ENCODE measurements around the gene RHPN2. TPM values are rescaled to one million over a fixed set of nuclear protein-coding genes. Genes with fewer than 3 reads are reported as not detected.
"Not testable (repeated sequence)": the region's sequence is repeated elsewhere in the genome, so short reads cannot be mapped to it uniquely, and the experiment has no call there.

RHPN2 gene
- total RNA-seq, 1 donor from 2014 or later: 4.5 TPM

DNA sequence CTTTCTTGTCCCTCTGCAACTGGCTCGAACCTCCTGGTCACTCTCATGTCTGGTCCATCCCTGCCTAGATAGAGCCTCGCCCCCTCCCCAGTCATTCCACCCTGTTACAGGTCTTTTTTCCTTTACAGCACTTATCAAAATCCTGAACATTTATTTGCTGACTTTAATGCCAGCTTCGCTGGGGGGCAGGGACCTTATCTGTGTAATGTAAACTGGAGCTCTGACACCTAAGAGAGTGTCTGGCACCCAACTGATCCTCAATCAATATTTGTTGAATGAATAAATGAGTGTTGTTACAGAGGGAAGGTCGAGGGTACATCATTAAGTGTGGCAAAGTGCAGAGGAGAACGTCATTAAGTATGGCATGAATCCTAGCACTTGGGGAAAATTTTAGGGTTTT lies 76.0 kb downstream of the RHPN2 start:
- Mint-ChIP-seq H3K4me3 (ENCODE audit: unreplicated experiment) (no peak overlapping the region), H3K9me3 (ENCODE audit: unreplicated experiment) (no peaks in the 10 kb centered on the region), H3K27ac (ENCODE audit: unreplicated experiment) (no peak overlapping the region), H3K4me1 (ENCODE audit: unreplicated experiment) (no peaks in the 10 kb centered on the region), H3K27me3 (ENCODE audit: unreplicated experiment) (no peaks in the 10 kb centered on the region), H3K36me3 (ENCODE audit: low read depth, unreplicated experiment) (no peaks in the 10 kb centered on the region)
- DNase-seq (ENCODE audit: low spot score): no peak
- TF ChIP-seq, protein P1, sequence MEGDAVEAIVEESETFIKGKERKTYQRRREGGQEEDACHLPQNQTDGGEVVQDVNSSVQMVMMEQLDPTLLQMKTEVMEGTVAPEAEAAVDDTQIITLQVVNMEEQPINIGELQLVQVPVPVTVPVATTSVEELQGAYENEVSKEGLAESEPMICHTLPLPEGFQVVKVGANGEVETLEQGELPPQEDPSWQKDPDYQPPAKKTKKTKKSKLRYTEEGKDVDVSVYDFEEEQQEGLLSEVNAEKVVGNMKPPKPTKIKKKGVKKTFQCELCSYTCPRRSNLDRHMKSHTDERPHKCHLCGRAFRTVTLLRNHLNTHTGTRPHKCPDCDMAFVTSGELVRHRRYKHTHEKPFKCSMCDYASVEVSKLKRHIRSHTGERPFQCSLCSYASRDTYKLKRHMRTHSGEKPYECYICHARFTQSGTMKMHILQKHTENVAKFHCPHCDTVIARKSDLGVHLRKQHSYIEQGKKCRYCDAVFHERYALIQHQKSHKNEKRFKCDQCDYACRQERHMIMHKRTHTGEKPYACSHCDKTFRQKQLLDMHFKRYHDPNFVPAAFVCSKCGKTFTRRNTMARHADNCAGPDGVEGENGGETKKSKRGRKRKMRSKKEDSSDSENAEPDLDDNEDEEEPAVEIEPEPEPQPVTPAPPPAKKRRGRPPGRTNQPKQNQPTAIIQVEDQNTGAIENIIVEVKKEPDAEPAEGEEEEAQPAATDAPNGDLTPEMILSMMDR (IDR thresholded peaks at IDR 0.05; ENCODE audit: unreplicated experiment): no peak

DNA sequence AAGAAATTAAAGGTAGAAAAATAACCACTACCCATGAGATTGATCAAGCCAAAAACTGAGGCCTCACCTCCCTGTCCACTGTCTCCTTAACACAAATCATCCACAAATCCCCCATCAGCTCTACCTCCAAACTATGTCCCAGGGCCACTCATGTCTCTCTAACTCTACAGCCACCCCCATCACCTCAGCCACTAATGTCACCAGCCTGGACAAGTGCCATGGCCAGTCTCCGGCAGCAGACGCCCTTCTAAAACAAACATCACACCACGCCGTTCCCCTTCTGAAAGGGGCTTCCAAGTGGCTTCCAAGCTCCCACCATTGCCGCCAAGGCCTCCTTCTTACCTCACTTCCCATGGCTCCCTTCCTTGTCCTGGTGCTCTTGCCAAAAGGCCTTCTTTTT lies 76.4 kb downstream of the RHPN2 start:
- H3K27ac Mint-ChIP-seq (ENCODE audit: unreplicated experiment); H3K4me3 Mint-ChIP-seq (ENCODE audit: unreplicated experiment); H3K27me3 Mint-ChIP-seq (ENCODE audit: unreplicated experiment); H3K4me1 Mint-ChIP-seq (ENCODE audit: unreplicated experiment); DNase-seq (ENCODE audit: low spot score); H3K9me3 Mint-ChIP-seq (ENCODE audit: unreplicated experiment); H3K36me3 Mint-ChIP-seq (ENCODE audit: low read depth, unreplicated experiment): not testable (repeated sequence)

DNA sequence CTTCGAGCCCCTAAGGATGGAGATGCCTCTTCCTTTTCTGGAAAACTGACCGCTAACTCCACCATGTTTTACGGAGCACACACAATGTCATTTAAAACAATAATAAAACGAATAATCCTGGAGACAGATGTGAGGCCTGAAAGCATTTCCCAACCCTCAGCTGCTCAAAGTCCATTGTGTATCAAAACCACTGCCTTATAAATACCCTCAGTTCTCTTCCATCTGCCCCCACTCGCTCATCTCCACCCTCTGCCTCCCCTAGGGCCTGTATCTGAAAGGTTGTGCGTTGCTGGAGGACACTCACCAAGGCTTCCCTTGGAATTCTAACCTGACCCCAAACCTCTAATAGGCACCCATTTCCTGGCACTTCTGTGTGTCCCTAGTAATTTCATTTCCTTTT lies 82.2 kb downstream of the RHPN2 start:
- H3K4me1 Mint-ChIP-seq (ENCODE audit: unreplicated experiment); H3K27me3 Mint-ChIP-seq (ENCODE audit: unreplicated experiment); H3K9me3 Mint-ChIP-seq (ENCODE audit: unreplicated experiment); H3K4me3 Mint-ChIP-seq (ENCODE audit: unreplicated experiment); DNase-seq (ENCODE audit: low spot score); H3K27ac Mint-ChIP-seq (ENCODE audit: unreplicated experiment); H3K36me3 Mint-ChIP-seq (ENCODE audit: low read depth, unreplicated experiment): not testable (repeated sequence)

DNA sequence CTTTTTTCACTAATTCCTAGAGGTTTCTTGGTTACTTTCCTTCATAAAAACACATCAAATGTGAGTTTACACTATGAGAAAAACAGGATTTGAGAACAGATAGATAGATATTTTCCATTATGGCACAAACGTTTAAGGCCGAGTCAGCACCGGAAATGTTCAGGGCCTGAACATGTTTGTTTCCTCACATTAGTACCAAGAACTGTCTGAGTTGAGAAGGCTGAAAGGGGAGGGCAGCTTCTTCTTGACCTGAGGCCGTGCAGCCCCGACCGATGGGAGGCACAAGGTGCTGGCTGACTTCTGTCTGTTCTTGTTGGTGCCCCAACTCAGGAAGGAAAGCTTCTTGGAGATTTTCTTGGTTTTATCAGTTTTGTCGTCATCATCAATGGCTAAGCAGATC lies 84.9 kb downstream of the RHPN2 start:
- H3K36me3 Mint-ChIP-seq (ENCODE audit: low read depth, unreplicated experiment); H3K27me3 Mint-ChIP-seq (ENCODE audit: unreplicated experiment); H3K4me1 Mint-ChIP-seq (ENCODE audit: unreplicated experiment); H3K27ac Mint-ChIP-seq (ENCODE audit: unreplicated experiment); DNase-seq (ENCODE audit: low spot score); H3K4me3 Mint-ChIP-seq (ENCODE audit: unreplicated experiment); H3K9me3 Mint-ChIP-seq (ENCODE audit: unreplicated experiment): not testable (repeated sequence)

DNA sequence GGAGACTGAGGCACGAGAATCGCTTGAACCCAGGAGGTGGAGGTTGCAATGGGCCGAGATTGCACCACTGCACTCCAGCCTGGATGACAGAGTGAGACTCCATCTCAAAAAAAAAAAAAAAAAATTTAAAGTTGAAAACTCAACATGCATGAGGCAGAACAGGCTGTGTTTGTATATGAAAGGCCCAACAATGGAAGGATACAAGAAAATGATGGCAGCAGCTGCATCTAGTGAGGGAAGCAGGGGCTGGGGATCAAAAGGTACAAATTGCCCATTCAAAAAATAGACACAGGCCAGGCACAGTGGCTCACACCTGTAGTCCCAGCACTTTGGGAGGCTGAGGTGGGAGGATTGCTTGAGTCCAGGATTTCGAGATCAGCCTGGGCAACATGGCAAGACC lies 86.9 kb downstream of the RHPN2 start:
- H3K27ac Mint-ChIP-seq (ENCODE audit: unreplicated experiment); H3K9me3 Mint-ChIP-seq (ENCODE audit: unreplicated experiment); DNase-seq (ENCODE audit: low spot score); H3K4me3 Mint-ChIP-seq (ENCODE audit: unreplicated experiment); H3K4me1 Mint-ChIP-seq (ENCODE audit: unreplicated experiment); H3K36me3 Mint-ChIP-seq (ENCODE audit: low read depth, unreplicated experiment); H3K27me3 Mint-ChIP-seq (ENCODE audit: unreplicated experiment): not testable (repeated sequence)

DNA sequence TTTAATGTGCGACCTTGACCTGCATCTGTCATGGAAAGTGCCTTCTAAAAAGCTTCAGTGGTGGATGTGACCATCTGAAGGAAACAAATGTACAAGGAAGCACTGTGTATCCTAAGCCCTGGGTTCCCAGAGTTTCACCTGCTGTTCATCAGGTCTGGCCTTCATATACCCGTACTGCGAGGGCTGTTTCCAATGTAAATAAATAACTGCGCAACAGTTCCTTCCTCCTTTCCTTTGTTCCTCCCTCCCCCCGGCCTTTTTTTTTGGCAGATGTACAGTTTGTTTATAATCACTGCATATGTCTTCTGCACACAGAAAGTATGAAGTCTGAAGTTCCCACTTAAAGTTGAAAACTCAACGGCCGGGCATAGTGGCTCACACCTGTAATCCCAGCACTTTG lies 87.4 kb downstream of the RHPN2 start:
- Mint-ChIP-seq H3K36me3 (ENCODE audit: low read depth, unreplicated experiment) (peaks cover 5% of the 10 kb centered on the region), H3K4me1 (ENCODE audit: unreplicated experiment) (peaks cover 2% of the 10 kb centered on the region), H3K4me3 (ENCODE audit: unreplicated experiment) (no peak overlapping the region), H3K9me3 (ENCODE audit: unreplicated experiment) (no peaks in the 10 kb centered on the region), H3K27me3 (ENCODE audit: unreplicated experiment) (peaks cover under 1% of the 10 kb centered on the region), H3K27ac (ENCODE audit: unreplicated experiment) (no peak overlapping the region)
- TF ChIP-seq, protein P1 (IDR thresholded peaks at IDR 0.05; ENCODE audit: unreplicated experiment): no peak
- no peak for DNase-seq (ENCODE audit: low spot score)

DNA sequence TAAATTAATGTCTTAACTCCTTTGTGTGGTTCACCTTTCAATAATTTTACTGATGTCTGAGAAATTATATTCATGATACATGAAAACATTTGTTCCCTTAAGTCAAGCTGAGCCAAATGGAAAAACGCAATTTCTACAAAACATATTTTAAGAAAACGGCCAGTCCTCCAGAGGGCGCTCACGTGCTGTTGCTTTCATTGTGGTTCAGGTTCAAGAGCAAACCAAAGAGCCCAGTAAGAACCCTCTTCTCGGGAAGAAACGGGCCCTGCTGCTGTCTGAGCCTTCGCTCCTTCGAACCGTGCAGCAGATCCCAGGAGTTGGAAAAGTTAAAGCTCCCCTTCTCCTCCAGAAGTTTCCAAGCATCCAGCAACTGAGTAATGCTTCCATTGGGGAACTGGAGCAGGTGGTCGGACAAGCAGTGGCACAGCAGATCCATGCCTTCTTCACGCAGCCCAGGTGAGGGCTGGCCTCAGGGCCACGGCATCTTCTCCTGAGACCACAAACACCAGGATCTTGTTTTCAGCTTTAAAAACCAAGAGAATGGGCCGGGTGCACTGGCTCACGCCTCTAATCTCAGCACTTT lies 88.4 kb downstream of the RHPN2 start:
- peaks cover 8% of the 10 kb centered on the region for H3K27me3 Mint-ChIP-seq (ENCODE audit: unreplicated experiment)
- peaks cover 5% of the 10 kb centered on the region for H3K36me3 Mint-ChIP-seq (ENCODE audit: low read depth, unreplicated experiment)
- TF ChIP-seq, protein P1 (IDR thresholded peaks at IDR 0.05; ENCODE audit: unreplicated experiment): peak; percentile 82
- H3K4me3 Mint-ChIP-seq (ENCODE audit: unreplicated experiment): no peak overlapping the region
- no peak overlapping the region for H3K27ac Mint-ChIP-seq (ENCODE audit: unreplicated experiment)
- peak; percentile 66 for DNase-seq (ENCODE audit: low spot score)
- H3K9me3 Mint-ChIP-seq (ENCODE audit: unreplicated experiment): no peaks in the 10 kb centered on the region
- peaks cover 2% of the 10 kb centered on the region for H3K4me1 Mint-ChIP-seq (ENCODE audit: unreplicated experiment)
